PFSK-1 (cell line): ENCODE data around the gene CHMP3. TPM values are rescaled to one million over a fixed set of nuclear protein-coding genes. Genes with fewer than 3 reads are reported as not detected.

Experiments used
- FOXP2 ChIP-seq: optimal IDR thresholded peaks from 2 replicates; pipeline ENCODE3; 2011; ENCODE audit warnings: borderline replicate concordance, control low read depth, inconsistent platforms; ENCODE audit not compliant: insufficient read depth; ENCODE audit errors: extremely low read length, extremely low read depth
- POLR2AphosphoS5 ChIP-seq: IDR thresholded peaks from 2 replicates; pipeline ENCODE4 v1.6.1; 2012; ENCODE audit warnings: low read depth, mild to moderate bottlenecking, control low read depth, low read length, moderate library complexity
- REST ChIP-seq, 2 experiments: IDR thresholded peaks; 2 replicates each; pipeline versions ENCODE4 v1.6.1 to v1.8.0; 2011 to 2012; ENCODE audit warnings: low read depth in 2 of 2, low read length in 2 of 2, control low read depth in 1 of 2, inconsistent platforms in 1 of 2, mild to moderate bottlenecking in 1 of 2, moderate library complexity in 1 of 2; ENCODE audit not compliant: insufficient read depth in 1 of 2
- SIN3A ChIP-seq: IDR thresholded peaks from 2 replicates; pipeline ENCODE4 v1.6.1; 2012; ENCODE audit warnings: mild to moderate bottlenecking, low read length, moderate library complexity, borderline replicate concordance; ENCODE audit not compliant: insufficient read depth
- TAF1 ChIP-seq: IDR thresholded peaks from 2 replicates; pipeline ENCODE4 v1.6.1; 2012; ENCODE audit warnings: low read length, control low read depth, borderline replicate concordance; ENCODE audit not compliant: insufficient read depth
- polyA plus RNA-seq: library from polyadenylated mRNA; unstranded; fragments of >200 nt; gene quantifications from one replicate; pipeline ENCODE4 v1.2.1, GENCODE V29; 2012; ENCODE audit warnings: low read depth, missing spikeins; ENCODE audit not compliant: insufficient read length

The CHMP3 gene
- 39.1 TPM for polyA plus RNA-seq

GRCh38 chr2:86562922-86563649, at the start of gene CHMP3:
Gene CHMP3 (minus strand): TSS chr2:86563443. CDS start chr2:86563348, 95 bp downstream.
- TF ChIP-seq SIN3A: 0 out of 2 replicates have a peak, but pooled peaks have one; percentile 31
- peak; percentile 95 for TF ChIP-seq POLR2AphosphoS5
- peak; percentile 72; the same call in 1 of the 2 replicates for TF ChIP-seq TAF1
- no peak for TF ChIP-seq FOXP2

- TF ChIP-seq FOXP2 (no peak), SIN3A (no peak), TAF1 (no peak), POLR2AphosphoS5 (no peak), REST (IDR thresholded peaks at IDR 0.05; ENCODE audit: insufficient read depth in 1 of 2, low read depth in 2 of 2, low read length in 2 of 2) (no peak)
These were observed 47.6 kb upstream of the CHMP3 start for GRCh38 chr2:86610871-86611270.

GRCh38 chr2:86608832-86609410, 45.7 kb upstream of the CHMP3 start:
- TF ChIP-seq POLR2AphosphoS5: no peak
- no peak for TF ChIP-seq REST (IDR thresholded peaks at IDR 0.05; ENCODE audit: insufficient read depth in 1 of 2, low read depth in 2 of 2, low read length in 2 of 2)
- TF ChIP-seq TAF1: no peak
- TF ChIP-seq SIN3A: no peak

- TF ChIP-seq FOXP2 (no peak), TAF1 (no peak), POLR2AphosphoS5 (no peak), SIN3A (no peak), REST (IDR thresholded peaks at IDR 0.05; ENCODE audit: insufficient read depth in 1 of 2, low read depth in 2 of 2, low read length in 2 of 2) (no peak)
These were observed 40.7 kb upstream of the CHMP3 start for GRCh38 chr2:86603905-86604304.

GRCh38 chr2:86598966-86599365, 35.7 kb upstream of the CHMP3 start:
- TF ChIP-seq REST (IDR thresholded peaks at IDR 0.05; ENCODE audit: insufficient read depth in 1 of 2, low read depth in 2 of 2, low read length in 2 of 2) (no peak), FOXP2 (no peak), POLR2AphosphoS5 (no peak), SIN3A (no peak), TAF1 (no peak)
